ENCODE measurements around the gene ARHGAP22.

DNA sequence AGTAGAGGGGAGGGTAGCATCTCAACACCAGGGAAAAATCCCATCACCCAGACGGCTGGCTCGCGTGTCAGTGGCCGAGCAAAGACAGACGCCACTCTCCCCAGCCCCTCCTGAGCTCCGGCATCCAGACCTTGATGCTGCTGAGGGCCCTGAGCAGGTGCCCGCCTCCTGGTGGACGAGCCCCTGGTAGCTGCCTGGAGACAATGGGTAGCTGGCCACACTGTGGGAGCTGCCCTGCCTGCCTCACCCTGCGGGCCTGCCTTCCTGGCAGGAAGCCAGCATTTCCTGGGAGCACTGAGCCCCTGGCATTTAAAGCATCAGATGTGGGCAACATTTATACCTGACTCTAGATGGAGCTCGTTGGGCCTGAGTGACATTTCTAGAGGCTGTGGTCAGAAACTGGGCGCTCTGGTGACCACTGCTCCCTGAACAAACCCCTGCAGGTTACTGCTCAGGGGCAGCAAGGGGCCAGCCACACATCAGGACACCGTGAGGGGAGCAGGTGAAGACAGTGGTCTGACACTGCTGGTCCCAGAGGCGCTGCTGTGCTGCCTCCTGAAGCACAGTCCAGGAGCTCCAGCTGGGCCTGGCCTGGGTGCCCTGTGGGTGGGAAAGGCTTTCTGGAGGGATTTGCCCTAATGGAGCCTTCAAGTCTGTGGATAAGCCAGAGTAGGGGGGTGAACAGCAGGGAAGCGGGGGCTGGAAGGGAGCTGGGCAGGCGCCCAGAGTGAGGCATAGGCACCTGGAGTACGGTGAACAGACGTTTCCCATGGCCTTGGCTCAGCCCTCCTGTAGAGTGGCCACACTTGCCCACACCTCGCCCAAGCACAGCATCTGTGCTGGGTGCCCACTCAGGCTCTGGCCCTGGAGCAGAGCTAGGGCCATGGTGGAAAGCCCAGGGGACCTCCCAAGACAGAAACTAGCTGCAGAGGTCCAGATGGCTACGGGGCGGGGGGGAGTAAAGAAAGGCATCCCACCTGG is 159.7 kb downstream of the ARHGAP22 start:
- TF ChIP-seq POLR2AphosphoS5 (IDR thresholded peaks at IDR 0.05) (peak; percentile 2), EZH2 (IDR thresholded peaks at IDR 0.05; ENCODE audit: borderline replicate concordance, insufficient read depth, low read length, poor library complexity, severe bottlenecking) (no peak), RAD21 (conservative IDR thresholded peaks at IDR 0.05) (no peak)
- TF ChIP-seq, protein P1, sequence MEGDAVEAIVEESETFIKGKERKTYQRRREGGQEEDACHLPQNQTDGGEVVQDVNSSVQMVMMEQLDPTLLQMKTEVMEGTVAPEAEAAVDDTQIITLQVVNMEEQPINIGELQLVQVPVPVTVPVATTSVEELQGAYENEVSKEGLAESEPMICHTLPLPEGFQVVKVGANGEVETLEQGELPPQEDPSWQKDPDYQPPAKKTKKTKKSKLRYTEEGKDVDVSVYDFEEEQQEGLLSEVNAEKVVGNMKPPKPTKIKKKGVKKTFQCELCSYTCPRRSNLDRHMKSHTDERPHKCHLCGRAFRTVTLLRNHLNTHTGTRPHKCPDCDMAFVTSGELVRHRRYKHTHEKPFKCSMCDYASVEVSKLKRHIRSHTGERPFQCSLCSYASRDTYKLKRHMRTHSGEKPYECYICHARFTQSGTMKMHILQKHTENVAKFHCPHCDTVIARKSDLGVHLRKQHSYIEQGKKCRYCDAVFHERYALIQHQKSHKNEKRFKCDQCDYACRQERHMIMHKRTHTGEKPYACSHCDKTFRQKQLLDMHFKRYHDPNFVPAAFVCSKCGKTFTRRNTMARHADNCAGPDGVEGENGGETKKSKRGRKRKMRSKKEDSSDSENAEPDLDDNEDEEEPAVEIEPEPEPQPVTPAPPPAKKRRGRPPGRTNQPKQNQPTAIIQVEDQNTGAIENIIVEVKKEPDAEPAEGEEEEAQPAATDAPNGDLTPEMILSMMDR (IDR thresholded peaks at IDR 0.05; ENCODE audit: poor library complexity, severe bottlenecking), result no peak

Measured in neural cell (in vitro differentiated cells).